ENCODE data around the gene GABRR2. TPM values are rescaled to one million over a fixed set of nuclear protein-coding genes. Genes with fewer than 3 reads are reported as not detected.
"Not testable (repeated sequence)": the region's sequence is repeated elsewhere in the genome, so short reads cannot be mapped to it uniquely, and the experiment has no call there.

GABRR2 gene
- total RNA-seq, 1 donor from 2014 or later = 0.32 TPM

GRCh38 chr6:89313006-89313405, 2.1 kb downstream of the GABRR2 start:
- no peaks in the 10 kb centered on the region for H3K9me3 ChIP-seq
- no peaks in the 10 kb centered on the region for H3K27me3 ChIP-seq
- DNase-seq (ENCODE audit: low spot score in 2 of 2) = no peak
- no peak overlapping the region for H3K4me3 ChIP-seq
- peak overlapping the region; percentile 53 to 65 for H3K27ac ChIP-seq
- peaks cover 4 to 16% of the 10 kb centered on the region in 2 donors for H3K4me1 ChIP-seq
- intact Hi-C loops (cut with DNase I) = loop anchor here (5.0 kb wide), 1 partner anchor 54 kb away; no protein-coding TSS in a partner anchor
- no peak for TF ChIP-seq CTCF (IDR thresholded peaks at IDR 0.05)
- peaks cover 0 to 4% of the 10 kb centered on the region in 2 donors for H3K36me3 ChIP-seq

GRCh38 chr6:89311853-89312531, 3.1 kb downstream of the GABRR2 start:
- TF ChIP-seq CTCF (IDR thresholded peaks at IDR 0.05) = peak; percentile 32 to 52 (median 36)
- Histone ChIP-seq H3K9me3 (no peaks in the 10 kb centered on the region), H3K36me3 (peaks cover 0 to 4% of the 10 kb centered on the region in 2 donors), H3K4me1 (peaks cover 4 to 16% of the 10 kb centered on the region in 2 donors), H3K27me3 (no peaks in the 10 kb centered on the region), H3K4me3 (peak overlapping the region in 1 of 2 donors; percentile 35), H3K27ac (peak overlapping the region; percentile 53 to 65)
- peak; percentile 21 to 77 for DNase-seq (ENCODE audit: low spot score in 2 of 2)
- intact Hi-C loops (cut with DNase I) = loop anchor here (5.0 kb wide), 1 partner anchor 55 kb away; no protein-coding TSS in a partner anchor

- peaks cover 0 to 4% of the 10 kb centered on the region in 2 donors for H3K36me3 ChIP-seq
- no peak for DNase-seq (ENCODE audit: low spot score in 2 of 2)
- intact Hi-C loops (cut with DNase I) = loop anchor here (5.0 kb wide), 1 partner anchor 56 kb away; no protein-coding TSS in a partner anchor
- H3K9me3 ChIP-seq = no peaks in the 10 kb centered on the region
- H3K4me3 ChIP-seq = no peak overlapping the region
- TF ChIP-seq CTCF (IDR thresholded peaks at IDR 0.05) = no peak
- no peaks in the 10 kb centered on the region for H3K27me3 ChIP-seq
- peak overlapping the region; percentile 53 to 65 for H3K27ac ChIP-seq
- peaks cover 4 to 16% of the 10 kb centered on the region in 2 donors for H3K4me1 ChIP-seq
Observed at GRCh38 chr6:89311530-89311852, 3.6 kb downstream of the GABRR2 start.

GRCh38 chr6:89310929-89311328, 4.2 kb downstream of the GABRR2 start:
- H3K4me3 ChIP-seq = no peak overlapping the region
- TF ChIP-seq CTCF (IDR thresholded peaks at IDR 0.05) = no peak
- intact Hi-C loops (cut with DNase I) = loop anchor here (5.0 kb wide), 1 partner anchor 56 kb away; no protein-coding TSS in a partner anchor
- no peak for DNase-seq (ENCODE audit: low spot score in 2 of 2)
- peaks cover 4 to 16% of the 10 kb centered on the region in 2 donors for H3K4me1 ChIP-seq
- no peak overlapping the region for H3K27ac ChIP-seq
- no peaks in the 10 kb centered on the region for H3K9me3 ChIP-seq
- H3K36me3 ChIP-seq = peaks cover 0 to 4% of the 10 kb centered on the region in 2 donors
- H3K27me3 ChIP-seq = no peaks in the 10 kb centered on the region

- Histone ChIP-seq H3K27me3 (no peaks in the 10 kb centered on the region), H3K36me3 (no peaks in the 10 kb centered on the region), H3K9me3 (no peaks in the 10 kb centered on the region), H3K4me3 (no peak overlapping the region), H3K27ac (no peak overlapping the region), H3K4me1 (peaks cover 4 to 16% of the 10 kb centered on the region in 2 donors)
- DNase-seq (ENCODE audit: low spot score in 2 of 2) = no peak
- intact Hi-C loops (cut with DNase I) = no loop called here
- no peak for TF ChIP-seq CTCF (IDR thresholded peaks at IDR 0.05)
Observed at GRCh38 chr6:89308525-89309395, 6.3 kb downstream of the GABRR2 start.

GRCh38 chr6:89304517-89304916, 10.6 kb downstream of the GABRR2 start:
- intact Hi-C loops (cut with DNase I); DNase-seq (ENCODE audit: low spot score in 2 of 2): not testable (repeated sequence)

More at GRCh38 chr6:89304517-89304916, 10.6 kb downstream of the GABRR2 start:
- H3K27me3 ChIP-seq, H3K9me3 ChIP-seq, H3K27ac ChIP-seq, H3K36me3 ChIP-seq, H3K4me1 ChIP-seq, H3K4me3 ChIP-seq: not testable (repeated sequence)
